Mononuclear cell (primary cell): ENCODE results near the gene MAPK8IP2. TPM values are rescaled to one million over a fixed set of nuclear protein-coding genes. Genes with fewer than 3 reads are reported as not detected.
"Not testable (repeated sequence)": the region's sequence is repeated elsewhere in the genome, so short reads cannot be mapped to it uniquely, and the experiment has no call there.

Experiments used
- H3K27me3 ChIP-seq: 2 replicates; pipeline ENCODE4 v1.6.0; 2011; ENCODE audit warnings: low read length, control low read depth; ENCODE audit not compliant: insufficient read depth
- H3K4me1 ChIP-seq: 2 replicates; pipeline ENCODE4 v1.5.1; 2011; ENCODE audit warnings: mild to moderate bottlenecking, low read length, control low read depth; ENCODE audit not compliant: insufficient read depth
- H3K4me3 ChIP-seq: 2 replicates; pipeline ENCODE4 v1.5.1; 2011; ENCODE audit warnings: mild to moderate bottlenecking, low read length, moderate library complexity
- H3K9me3 ChIP-seq: 2 replicates; pipeline ENCODE4 v1.5.1; 2011; ENCODE audit warnings: low read depth, mild to moderate bottlenecking, control low read depth, low read length
- total RNA-seq: library from RNA; depleted of rRNA; stranded (reverse); fragments of >200 nt; gene quantifications from one replicate; pipeline ENCODE4 v1.2.3, GENCODE V29; 2012

Gene MAPK8IP2
- total RNA-seq, 1 donor: 0.10 TPM

GRCh38 chr22:50602338-50602700 is 1.7 kb downstream of the MAPK8IP2 start:
- no peak overlapping the region for H3K4me3 ChIP-seq
- H3K4me1 ChIP-seq: peaks cover 4% of the 10 kb centered on the region
- H3K9me3 ChIP-seq: no peaks in the 10 kb centered on the region
- peaks cover 52% of the 10 kb centered on the region for H3K27me3 ChIP-seq

DNA sequence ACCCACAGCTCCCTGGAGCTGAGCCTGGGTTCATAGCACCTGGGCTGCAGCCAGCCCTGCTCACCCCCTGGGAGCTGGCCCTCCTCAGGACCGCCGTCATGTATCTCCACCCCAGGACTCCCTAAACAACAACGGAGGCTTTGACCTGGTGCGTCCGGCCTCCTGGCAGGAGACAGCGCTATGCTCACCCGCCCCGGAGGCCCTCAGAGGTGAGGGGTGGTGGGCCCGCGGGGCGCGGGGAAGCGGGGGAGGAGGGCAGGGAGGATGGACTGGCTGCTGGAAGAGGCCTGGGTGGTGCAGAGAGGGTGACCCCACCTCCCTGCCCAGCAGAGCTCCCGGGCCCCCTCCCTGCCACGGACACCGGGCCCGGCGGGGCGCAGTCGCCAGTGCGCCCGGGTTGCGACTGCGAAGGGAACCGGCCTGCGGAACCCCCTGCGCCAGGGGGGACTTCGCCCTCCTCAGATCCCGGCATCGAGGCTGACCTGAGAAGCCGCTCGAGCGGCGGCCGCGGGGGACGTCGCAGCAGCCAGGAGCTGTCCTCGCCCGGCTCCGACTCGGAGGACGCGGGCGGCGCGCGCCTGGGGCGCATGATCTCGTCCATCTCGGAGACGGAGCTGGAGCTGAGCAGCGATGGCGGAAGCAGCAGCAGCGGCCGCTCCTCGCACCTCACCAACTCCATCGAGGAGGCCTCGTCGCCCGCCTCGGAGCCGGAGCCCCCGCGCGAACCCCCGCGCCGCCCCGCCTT is 3.1 kb downstream of the MAPK8IP2 start:
- Histone ChIP-seq H3K4me1 (peaks cover 4% of the 10 kb centered on the region), H3K4me3 (no peak overlapping the region), H3K27me3 (peaks cover 44% of the 10 kb centered on the region), H3K9me3 (no peaks in the 10 kb centered on the region)

DNA sequence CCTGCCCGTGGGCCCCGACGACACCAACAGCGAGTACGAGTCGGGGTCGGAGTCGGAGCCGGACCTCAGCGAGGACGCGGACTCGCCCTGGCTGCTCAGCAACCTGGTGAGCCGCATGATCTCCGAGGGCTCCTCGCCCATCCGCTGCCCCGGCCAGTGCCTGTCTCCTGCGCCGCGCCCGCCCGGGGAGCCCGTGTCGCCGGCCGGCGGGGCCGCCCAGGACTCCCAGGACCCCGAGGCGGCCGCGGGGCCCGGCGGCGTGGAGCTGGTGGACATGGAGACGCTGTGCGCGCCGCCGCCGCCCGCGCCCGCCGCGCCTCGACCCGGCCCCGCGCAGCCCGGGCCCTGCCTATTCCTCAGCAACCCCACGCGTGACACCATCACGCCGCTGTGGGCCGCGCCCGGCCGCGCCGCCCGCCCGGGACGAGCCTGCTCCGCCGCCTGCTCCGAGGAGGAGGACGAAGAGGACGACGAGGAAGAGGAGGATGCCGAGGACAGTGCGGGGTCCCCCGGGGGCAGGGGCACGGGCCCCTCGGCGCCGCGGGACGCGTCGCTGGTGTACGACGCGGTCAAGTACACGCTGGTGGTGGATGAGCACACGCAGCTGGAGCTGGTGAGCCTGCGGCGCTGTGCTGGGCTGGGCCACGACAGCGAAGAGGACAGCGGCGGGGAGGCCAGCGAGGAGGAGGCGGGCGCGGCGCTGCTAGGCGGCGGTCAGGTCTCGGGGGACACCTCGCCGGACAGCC is 3.8 kb downstream of the MAPK8IP2 start:
- H3K4me3 ChIP-seq: no peak overlapping the region
- H3K9me3 ChIP-seq: no peaks in the 10 kb centered on the region
- H3K27me3 ChIP-seq: peaks cover 37% of the 10 kb centered on the region
- H3K4me1 ChIP-seq: peaks cover 4% of the 10 kb centered on the region

- H3K27me3 ChIP-seq: peaks cover 30% of the 10 kb centered on the region
- no peak overlapping the region for H3K4me3 ChIP-seq
- no peaks in the 10 kb centered on the region for H3K9me3 ChIP-seq
- H3K4me1 ChIP-seq: peaks cover under 1% of the 10 kb centered on the region
These were observed 4.5 kb downstream of the MAPK8IP2 start for GRCh38 chr22:50605002-50605612.

DNA sequence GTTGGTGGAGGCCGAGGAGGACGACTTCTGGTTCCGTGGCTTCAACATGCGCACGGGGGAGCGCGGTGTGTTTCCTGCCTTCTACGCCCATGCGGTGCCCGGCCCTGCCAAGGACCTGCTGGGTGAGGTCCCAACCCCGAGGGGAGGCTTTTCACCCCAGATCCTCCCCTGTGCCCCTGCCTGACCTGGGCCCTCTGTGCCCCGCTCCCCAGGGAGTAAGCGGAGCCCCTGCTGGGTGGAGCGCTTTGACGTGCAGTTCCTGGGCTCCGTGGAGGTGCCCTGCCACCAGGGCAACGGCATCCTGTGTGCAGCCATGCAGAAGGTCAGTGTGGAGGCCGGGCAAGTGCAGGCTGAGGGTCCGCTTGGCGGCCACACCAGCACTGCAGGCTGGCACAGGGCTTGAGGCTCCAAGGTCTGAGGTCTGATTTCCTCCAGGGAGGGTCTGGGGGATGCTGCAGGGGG is 5.1 kb downstream of the MAPK8IP2 start:
- Histone ChIP-seq H3K4me3 (no peak overlapping the region), H3K9me3 (no peaks in the 10 kb centered on the region), H3K4me1 (no peaks in the 10 kb centered on the region), H3K27me3 (peaks cover 30% of the 10 kb centered on the region)

DNA sequence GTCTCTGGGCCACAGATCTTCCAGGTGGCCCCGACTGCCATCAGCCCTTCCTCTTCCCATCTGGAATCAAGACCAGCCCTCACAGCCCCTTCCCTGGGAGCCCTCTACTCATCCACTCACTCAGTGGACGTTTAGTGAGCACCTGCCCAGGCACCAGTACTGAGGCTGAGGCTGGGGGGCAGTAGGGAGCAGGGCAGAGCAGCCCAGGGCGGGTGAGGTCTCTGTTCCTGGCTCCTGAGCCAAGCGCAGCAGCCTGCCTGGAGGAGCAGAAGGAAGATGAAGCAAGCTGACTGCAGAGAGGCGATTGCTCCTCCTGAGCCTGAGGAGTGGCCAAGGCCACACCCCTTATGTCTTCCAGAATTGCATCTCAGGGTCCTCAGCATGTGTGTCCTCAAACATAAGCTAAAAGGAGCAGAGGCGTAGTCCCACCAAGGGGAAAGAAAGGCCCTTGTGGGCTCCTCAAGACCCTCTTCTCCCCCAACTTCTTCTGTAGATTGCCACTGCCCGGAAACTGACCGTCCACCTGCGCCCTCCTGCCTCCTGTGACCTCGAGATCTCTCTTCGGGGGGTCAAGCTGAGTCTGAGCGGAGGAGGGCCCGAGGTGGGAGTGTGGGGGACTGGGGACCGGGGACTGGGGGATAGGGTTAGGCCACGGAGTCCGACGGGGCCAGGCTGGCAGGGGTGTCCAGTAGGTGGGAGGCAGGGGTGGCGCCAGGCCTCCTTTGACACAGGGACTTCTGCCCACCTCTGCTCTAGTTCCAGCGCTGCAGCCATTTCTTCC is 5.8 kb downstream of the MAPK8IP2 start:
- H3K4me3 ChIP-seq: no peak overlapping the region
- no peaks in the 10 kb centered on the region for H3K9me3 ChIP-seq
- peaks cover 30% of the 10 kb centered on the region for H3K27me3 ChIP-seq
- no peaks in the 10 kb centered on the region for H3K4me1 ChIP-seq

DNA sequence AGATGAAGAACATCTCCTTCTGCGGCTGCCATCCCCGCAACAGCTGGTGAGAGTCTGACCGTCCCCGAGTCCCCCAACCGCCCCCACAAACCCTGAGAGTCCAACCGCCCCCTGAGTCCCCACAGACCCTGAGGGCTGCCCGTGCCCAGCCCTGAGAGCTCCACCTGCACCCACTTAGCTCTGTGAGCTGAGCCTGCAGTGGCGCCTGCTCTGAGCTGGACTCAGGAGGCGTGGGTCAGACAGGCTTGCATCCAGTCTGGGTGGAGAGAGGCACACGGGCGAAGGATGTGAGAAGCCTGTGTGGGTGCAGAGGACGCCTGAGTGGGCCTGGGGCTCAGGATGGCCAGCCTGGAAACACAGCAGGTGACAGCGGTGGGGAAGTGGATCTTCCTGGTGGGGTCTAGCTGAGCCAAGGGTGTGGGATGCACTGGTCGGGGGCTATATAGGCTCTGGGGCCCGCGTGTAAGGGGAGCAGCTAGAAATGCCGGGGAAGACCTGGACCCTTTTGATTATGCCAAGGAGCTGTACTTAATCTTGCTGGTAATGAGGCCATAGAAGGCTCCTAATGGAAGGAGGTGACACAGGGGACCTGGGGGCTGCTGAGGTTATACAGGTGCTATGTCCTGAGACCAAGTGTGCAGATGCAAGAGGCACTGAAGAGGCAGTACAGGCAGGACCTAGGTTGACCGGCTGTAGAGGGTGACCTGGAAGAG is 6.5 kb downstream of the MAPK8IP2 start:
- peaks cover 24% of the 10 kb centered on the region for H3K27me3 ChIP-seq
- no peak overlapping the region for H3K4me3 ChIP-seq
- H3K4me1 ChIP-seq: no peaks in the 10 kb centered on the region
- no peaks in the 10 kb centered on the region for H3K9me3 ChIP-seq

- Histone ChIP-seq H3K27me3 (peaks cover 19% of the 10 kb centered on the region), H3K9me3 (no peaks in the 10 kb centered on the region), H3K4me3 (no peak overlapping the region), H3K4me1 (no peaks in the 10 kb centered on the region)
These were observed 7.0 kb downstream of the MAPK8IP2 start for GRCh38 chr22:50607659-50608020.

DNA sequence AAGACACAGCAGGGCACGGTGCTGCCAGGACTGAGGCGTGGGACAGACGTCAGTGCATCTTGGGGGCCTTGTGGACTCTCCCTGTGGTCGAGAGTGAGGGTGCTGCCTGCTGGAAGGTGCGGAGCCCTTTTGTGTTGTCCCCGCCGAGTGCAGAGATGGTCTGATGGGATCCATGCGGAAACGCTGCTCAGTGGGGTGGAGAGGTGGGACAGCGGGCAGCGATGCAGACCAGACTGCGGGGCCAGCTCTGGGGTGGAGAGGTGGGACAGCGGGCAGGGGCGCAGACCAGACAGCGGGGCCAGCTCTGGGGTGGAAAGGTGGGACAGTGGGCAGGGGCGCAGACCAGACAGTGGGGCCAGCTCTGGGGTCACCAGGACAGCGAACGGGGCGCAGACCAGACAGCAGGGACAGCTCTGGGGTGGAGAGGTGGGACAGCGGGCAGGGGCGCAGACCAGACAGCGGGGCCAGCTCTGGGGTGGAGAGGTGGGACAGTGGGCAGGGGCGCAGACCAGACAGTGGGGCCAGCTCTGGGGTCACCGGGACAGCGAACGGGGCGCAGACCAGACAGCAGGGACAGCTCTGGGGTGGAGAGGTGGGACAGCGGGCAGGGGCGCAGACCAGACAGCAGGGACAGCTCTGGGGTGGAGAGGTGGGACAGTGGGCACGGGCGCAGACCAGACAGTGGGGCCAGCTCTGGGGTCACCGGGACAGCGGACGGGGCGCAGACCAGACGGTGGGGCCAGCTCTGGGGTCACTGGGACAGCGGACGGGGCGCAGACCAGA is 7.7 kb downstream of the MAPK8IP2 start:
- H3K4me3 ChIP-seq, H3K9me3 ChIP-seq, H3K4me1 ChIP-seq: not testable (repeated sequence)
- H3K27me3 ChIP-seq: peaks cover 12% of the 10 kb centered on the region

DNA sequence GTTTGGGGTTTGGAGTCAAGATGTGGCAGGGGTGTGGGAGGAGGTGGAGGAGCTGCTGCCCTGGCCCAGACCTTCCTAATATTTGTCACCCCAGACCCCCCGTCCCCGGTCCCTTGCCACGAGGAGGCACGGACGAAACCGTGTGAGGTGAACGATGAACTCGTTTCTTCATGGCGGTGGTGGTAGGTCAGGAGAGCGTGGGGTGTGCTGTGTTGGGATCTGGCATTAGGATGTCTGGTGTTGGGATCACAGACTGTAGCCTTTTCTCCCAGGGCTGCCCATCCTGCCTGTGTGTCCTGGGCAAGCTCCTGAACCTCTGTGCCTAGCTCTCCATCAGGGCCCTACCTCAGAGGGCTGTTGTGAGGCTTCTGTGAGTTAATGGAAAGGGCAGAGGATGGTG is 8.4 kb downstream of the MAPK8IP2 start:
- Histone ChIP-seq H3K4me1 (no peaks in the 10 kb centered on the region), H3K9me3 (no peaks in the 10 kb centered on the region), H3K4me3 (no peak overlapping the region), H3K27me3 (peaks cover 10% of the 10 kb centered on the region)

GRCh38 chr22:50609599-50609998 is 9.0 kb downstream of the MAPK8IP2 start:
- H3K4me1 ChIP-seq: no peaks in the 10 kb centered on the region
- no peaks in the 10 kb centered on the region for H3K9me3 ChIP-seq
- peaks cover 10% of the 10 kb centered on the region for H3K27me3 ChIP-seq
- H3K4me3 ChIP-seq: no peak overlapping the region

- Histone ChIP-seq H3K9me3 (no peaks in the 10 kb centered on the region), H3K4me1 (no peaks in the 10 kb centered on the region), H3K27me3 (peaks cover 6% of the 10 kb centered on the region), H3K4me3 (no peak overlapping the region)
These were observed 9.5 kb downstream of the MAPK8IP2 start for GRCh38 chr22:50610041-50610451.

- no peaks in the 10 kb centered on the region for H3K4me1 ChIP-seq
- H3K4me3 ChIP-seq: no peak overlapping the region
- no peaks in the 10 kb centered on the region for H3K9me3 ChIP-seq
- H3K27me3 ChIP-seq: peaks cover 3% of the 10 kb centered on the region
These were observed 10.0 kb downstream of the MAPK8IP2 start for GRCh38 chr22:50610581-50610980.
